ENCODE data around the gene MAMDC4.

MAMDC4 gene

GRCh38 chr9:136896027-136896426 is 43.9 kb downstream of the MAMDC4 start:
- no peak for DNase-seq

GRCh38 chr9:136898483-136899100 is 46.4 kb downstream of the MAMDC4 start:
- no peak for DNase-seq

- peak; percentile 26 for DNase-seq
Measured at GRCh38 chr9:136899196-136899595, 47.0 kb downstream of the MAMDC4 start.

- no peak for DNase-seq
Measured at GRCh38 chr9:136900556-136900955, 48.4 kb downstream of the MAMDC4 start.

- DNase-seq, result no peak
Measured at GRCh38 chr9:136900988-136901515, 48.9 kb downstream of the MAMDC4 start.

- no peak for DNase-seq
Measured at GRCh38 chr9:136901516-136902258, 49.5 kb downstream of the MAMDC4 start.

- no peak for DNase-seq
Measured at GRCh38 chr9:136902259-136902821, 50.2 kb downstream of the MAMDC4 start.

GRCh38 chr9:136903041-136903554 is 51.0 kb downstream of the MAMDC4 start:
- DNase-seq, result peak; percentile 93

GRCh38 chr9:136906266-136906665 is 54.1 kb downstream of the MAMDC4 start:
- DNase-seq, result no peak

- DNase-seq, result no peak
Measured at GRCh38 chr9:136907011-136907914, 55.1 kb downstream of the MAMDC4 start.

Measured in NCI-H2171 treated with DMSO at 0.1 percent for 48 hours (cell line).